Adrenal gland (tissue), 12 donors: ENCODE measurements around the gene MTERF2. TPM values are rescaled to one million over a fixed set of nuclear protein-coding genes. Genes with fewer than 3 reads are reported as not detected.
A peak's percentile ranks its signal among the peaks of the same experiment; 100 is the strongest.

Experiments used
- DNase-seq, 7 donors: peaks; one replicate each; pipeline ENCODE4 v3.0.0-alpha.2; 2019 to 2020
- H3K27ac ChIP-seq, 5 donors: fragments of 200-600 bp; sonication (generic) in 4 of 5; 1 replicate in 3 of 5; 2 replicates in 2 of 5; pipeline versions ENCODE4 v1.5.1 to v1.8.0; 2016 to 2020; ENCODE audit warnings: mild to moderate bottlenecking in 1 of 5
- H3K27me3 ChIP-seq: fragments of 200-600 bp; 2 replicates; pipeline ENCODE4 v1.8.0; 2021
- H3K36me3 ChIP-seq, 2 donors: fragments of 200-600 bp; replicated peaks in 1 of 2; 1 replicate in 1 of 2; 2 replicates in 1 of 2; pipeline versions ENCODE4 v1.5.1 to v1.8.0; 2018 to 2022
- H3K4me1 ChIP-seq, 2 donors: fragments of 200-600 bp; replicated peaks in 1 of 2; 1 replicate in 1 of 2; 2 replicates in 1 of 2; pipeline versions ENCODE4 v1.5.1 to v1.8.0; 2018 to 2021
- H3K4me3 ChIP-seq, 4 donors: fragments of 200-600 bp; sonication (generic) in 3 of 4; one replicate each; pipeline ENCODE4 v1.5.1; 2016 to 2018
- H3K9me3 ChIP-seq, 3 donors: fragments of 200-600 bp; sonication (generic) in 1 of 3; replicated peaks in 1 of 3; 1 replicate in 2 of 3; 2 replicates in 1 of 3; pipeline versions ENCODE4 v1.5.1 to v1.8.0; 2016 to 2021
- POLR2A ChIP-seq, 2 donors: fragments of 450-650 bp; IDR thresholded peaks; one replicate each; pipeline ENCODE4 v1.6.1; 2017; ENCODE audit warnings: antibody characterized with exemption in 2 of 2, mild to moderate bottlenecking in 2 of 2, moderate library complexity in 1 of 2
- WGBS, 4 donors: extraction: QIAGEN DNeasy Blood & Tissue Kit in 2 of 4; methylation state at CpG; one replicate each; pipeline versions ENCODE4 v1.1.5 to v1.1.7; 2013 to 2017; 5-methylcytosine and 5-hydroxymethylcytosine counted together
- intact Hi-C, 2 donors: fragments of 100-400 bp; cut with DNase I; formaldehyde crosslinking; loops; one replicate each; pipeline versions ENCODE4 v1.14.1 to v1.15.0; 2022 to 2023
- polyA plus RNA-seq, 3 donors: library from polyadenylated mRNA; stranded (reverse); fragments of 200-250 nt in 2 of 3; fragments of 350-450 nt in 1 of 3; fragmentation: Illumina TruSeq in 1 of 3; extraction: RNeasy Lipid Tissue Mini Kit (QIAGEN cat#74804) in 1 of 3; gene quantifications; one replicate each; pipeline ENCODE4 v1.2.3, GENCODE V29; 2013 to 2014
- total RNA-seq, 9 donors: library from RNA; depleted of rRNA in 4 of 9; stranded (reverse); fragments of >200 nt in 4 of 9; fragments of 120-200 nt in 1 of 9; fragmentation: NEBNext Ultra II Directional in 1 of 9; extraction: Animal tissue kit (Norgen Biotek cat#: 25700) in 1 of 9; gene quantifications; one replicate each; pipeline versions ENCODE4 v1.1.0 to v1.2.4, GENCODE V29; 2013 to 2023
- TF ChIP-seq, protein P1 (sequence below), 6 experiments: fragments of 450-650 bp in 4 of 6; fragments of 200-600 bp in 2 of 6; sonication (generic) in 1 of 6; IDR thresholded peaks; 1 replicate in 5 of 6; 2 replicates in 1 of 6; pipeline versions ENCODE4 v1.5.1 to v1.8.0; 2016 to 2021; ENCODE audit warnings: antibody characterized with exemption in 6 of 6, mild to moderate bottlenecking in 2 of 6, moderate library complexity in 1 of 6
- donor health status: healthy with polysubstance abuse.
- donor health status: Bipolar disorder and iron deficiency.
- donor health status: DM: yes; HTN: yes; CAD: no.
- donor health status: DM: no; HTN: no; CAD: no.
- donor health status: DM: no; HTN: no; CAD: no.
- donor health status: DM: yes; HTN: yes; CAD: no.

The MTERF2 gene
- total and polyA plus RNA-seq, 12 donors = 10.2 to 85.0 (median 33.1) TPM

DNA sequence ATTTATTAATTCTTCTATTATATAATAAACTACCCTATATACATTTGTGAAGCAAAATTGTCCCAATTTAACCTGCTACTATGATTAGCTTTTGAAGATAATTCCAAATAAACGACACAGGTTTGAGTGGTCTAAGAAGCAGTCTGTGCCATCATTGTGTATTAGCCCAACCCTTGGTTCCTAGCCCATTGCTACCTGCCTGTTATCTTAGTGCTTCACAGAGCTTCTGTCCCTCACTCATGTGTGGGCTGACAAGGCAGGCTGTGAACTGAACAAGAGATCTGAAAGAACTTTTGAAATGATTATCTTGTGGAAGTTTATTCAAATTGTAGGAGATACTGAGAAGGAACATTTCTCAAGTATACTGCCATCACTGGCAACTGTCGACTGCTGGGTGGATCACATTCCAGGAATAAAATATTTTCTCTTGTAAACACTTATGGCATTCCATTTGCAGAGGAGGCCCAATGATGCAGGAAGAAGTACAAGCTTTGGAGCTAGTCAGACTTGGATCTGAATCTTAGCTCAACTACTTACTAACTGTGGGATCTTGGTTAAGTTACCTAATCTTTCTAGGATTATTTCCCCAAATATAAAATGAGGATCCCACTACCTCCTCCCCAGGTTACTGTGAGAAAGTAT is 7.8 kb upstream of the MTERF2 start:
- intact Hi-C loops = no loop called here
- H3K4me1 ChIP-seq = no peaks in the 10 kb centered on the region
- H3K27ac ChIP-seq = peak overlapping the region in 1 of 5 donors; percentile 5
- no peak for DNase-seq
- H3K9me3 ChIP-seq = no peaks in the 10 kb centered on the region
- TF ChIP-seq, protein P1, sequence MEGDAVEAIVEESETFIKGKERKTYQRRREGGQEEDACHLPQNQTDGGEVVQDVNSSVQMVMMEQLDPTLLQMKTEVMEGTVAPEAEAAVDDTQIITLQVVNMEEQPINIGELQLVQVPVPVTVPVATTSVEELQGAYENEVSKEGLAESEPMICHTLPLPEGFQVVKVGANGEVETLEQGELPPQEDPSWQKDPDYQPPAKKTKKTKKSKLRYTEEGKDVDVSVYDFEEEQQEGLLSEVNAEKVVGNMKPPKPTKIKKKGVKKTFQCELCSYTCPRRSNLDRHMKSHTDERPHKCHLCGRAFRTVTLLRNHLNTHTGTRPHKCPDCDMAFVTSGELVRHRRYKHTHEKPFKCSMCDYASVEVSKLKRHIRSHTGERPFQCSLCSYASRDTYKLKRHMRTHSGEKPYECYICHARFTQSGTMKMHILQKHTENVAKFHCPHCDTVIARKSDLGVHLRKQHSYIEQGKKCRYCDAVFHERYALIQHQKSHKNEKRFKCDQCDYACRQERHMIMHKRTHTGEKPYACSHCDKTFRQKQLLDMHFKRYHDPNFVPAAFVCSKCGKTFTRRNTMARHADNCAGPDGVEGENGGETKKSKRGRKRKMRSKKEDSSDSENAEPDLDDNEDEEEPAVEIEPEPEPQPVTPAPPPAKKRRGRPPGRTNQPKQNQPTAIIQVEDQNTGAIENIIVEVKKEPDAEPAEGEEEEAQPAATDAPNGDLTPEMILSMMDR (IDR thresholded peaks at IDR 0.05) = no peak
- no peak for TF ChIP-seq POLR2A (IDR thresholded peaks at IDR 0.05)
- no peak overlapping the region for H3K4me3 ChIP-seq
- H3K36me3 ChIP-seq = no peaks in the 10 kb centered on the region
- no peaks in the 10 kb centered on the region for H3K27me3 ChIP-seq
- 71 to 81% (median 74%) methylated on average over 2 of the region's 2 CpGs for WGBS, 4 donors

DNA sequence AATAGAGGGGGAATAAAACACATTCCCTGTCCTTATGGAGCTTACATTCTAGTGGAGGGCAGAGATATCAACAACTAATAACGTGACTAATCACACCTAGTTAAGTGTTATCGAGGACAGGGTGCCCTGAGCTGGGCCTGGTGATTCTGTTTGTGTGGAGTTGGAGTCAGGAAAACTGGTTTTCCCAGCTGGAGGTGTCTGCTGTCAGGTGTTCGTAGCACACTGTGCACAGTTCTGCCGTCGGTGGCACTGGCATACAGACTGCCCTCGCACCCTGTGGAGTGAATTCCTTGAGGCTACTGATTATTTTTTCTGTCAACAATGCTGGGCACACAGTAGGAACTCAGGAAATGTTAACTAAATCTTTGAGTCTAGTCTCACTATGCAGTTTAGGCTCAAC is 900 bp upstream of the MTERF2 start:
- Histone ChIP-seq H3K4me3 (peak overlapping the region in 1 of 4 donors; percentile 66), H3K36me3 (peaks cover 0 to 9% of the 10 kb centered on the region in 2 donors), H3K27ac (peak overlapping the region in 2 of 5 donors; percentile 89 to 92), H3K27me3 (no peaks in the 10 kb centered on the region), H3K4me1 (peaks cover 12 to 21% of the 10 kb centered on the region in 2 donors), H3K9me3 (no peaks in the 10 kb centered on the region)
- no peak for TF ChIP-seq POLR2A (IDR thresholded peaks at IDR 0.05)
- TF ChIP-seq, protein P1 (IDR thresholded peaks at IDR 0.05) = no peak
- intact Hi-C loops = no loop called here
- no peak for DNase-seq
- WGBS, 4 donors = 58 to 75% (median 68%) methylated on average over 5 to 6 of the region's 6 CpGs

DNA sequence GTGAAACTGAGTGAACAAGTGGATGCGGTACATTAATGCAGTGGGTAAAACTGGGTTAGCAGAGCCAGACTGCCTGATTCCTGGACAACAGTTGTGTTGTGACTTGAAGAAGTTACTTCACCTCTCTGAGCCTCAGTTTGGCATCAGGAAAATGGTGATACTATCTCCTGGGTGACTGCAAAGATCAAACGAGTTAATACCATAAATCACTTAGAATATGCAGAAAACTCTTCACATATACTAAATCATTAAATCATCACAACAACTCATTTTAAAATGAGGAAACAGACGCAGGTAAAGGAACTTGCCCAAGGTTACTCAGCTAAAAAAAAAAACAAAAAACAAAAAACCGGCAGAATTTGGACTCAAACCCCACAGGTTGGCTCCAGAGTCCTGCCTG is 811 bp downstream of the MTERF2 start:
- 17 to 22% (median 20%) methylated on average over 4 of the region's 4 CpGs for WGBS, 4 donors
- Histone ChIP-seq H3K9me3 (no peaks in the 10 kb centered on the region), H3K4me3 (peak overlapping the region in 3 of 4 donors; percentile 7 to 80 (median 66)), H3K27me3 (no peaks in the 10 kb centered on the region), H3K4me1 (peaks cover 12 to 21% of the 10 kb centered on the region in 2 donors), H3K27ac (peak overlapping the region in 4 of 5 donors; percentile 56 to 92 (median 82)), H3K36me3 (peaks cover 0 to 9% of the 10 kb centered on the region in 2 donors)
- intact Hi-C loops = no loop called here
- TF ChIP-seq, protein P1 (IDR thresholded peaks at IDR 0.05) = no peak
- no peak for TF ChIP-seq POLR2A (IDR thresholded peaks at IDR 0.05)
- DNase-seq = no peak

DNA sequence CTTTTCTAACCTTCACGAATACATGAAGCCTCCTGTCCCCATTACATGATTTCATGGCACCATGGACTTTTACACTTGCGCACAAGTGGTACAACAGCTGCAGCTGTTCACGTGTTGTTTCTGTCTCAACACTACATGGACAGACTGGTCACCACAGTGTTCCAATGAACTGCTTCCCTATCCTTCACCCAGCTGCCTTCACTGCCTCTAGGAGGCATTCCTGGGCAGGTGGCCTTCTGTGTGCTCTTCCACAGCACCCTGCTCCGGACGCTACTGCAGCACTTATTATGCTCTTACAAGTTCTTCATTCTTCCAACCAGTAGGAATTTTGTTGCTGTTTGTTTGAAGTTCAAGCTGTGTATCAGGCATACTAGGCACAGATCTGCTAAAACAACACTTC is 1.5 kb downstream of the MTERF2 start:
- intact Hi-C loops = no loop called here
- 83 to 92% (median 87%) methylated on average over 5 of the region's 5 CpGs for WGBS, 4 donors

More for the DNA sequence above, 1.5 kb downstream of the MTERF2 start:
- no peaks in the 10 kb centered on the region for H3K27me3 ChIP-seq
- TF ChIP-seq POLR2A (IDR thresholded peaks at IDR 0.05) = no peak
- TF ChIP-seq, protein P1 (IDR thresholded peaks at IDR 0.05) = no peak
- H3K36me3 ChIP-seq = peaks cover 0 to 9% of the 10 kb centered on the region in 2 donors
- H3K9me3 ChIP-seq = no peaks in the 10 kb centered on the region
- H3K4me3 ChIP-seq = peak overlapping the region in 1 of 4 donors; percentile 66
- no peak overlapping the region for H3K27ac ChIP-seq
- H3K4me1 ChIP-seq = peaks cover 12 to 21% of the 10 kb centered on the region in 2 donors
- DNase-seq = no peak
